GM08714 (cell line): ENCODE measurements around the gene SNX32.

Source experiments
- H3K4me3 ChIP-seq: fragments of 200-500 bp; sonication (Bioruptor generic); 2 replicates; pipeline ENCODE4 v1.5.1; 2014; ENCODE audit warnings: mild to moderate bottlenecking, low read length, inconsistent platforms
- ZNF274 ChIP-seq: IDR thresholded peaks from 2 replicates; pipeline ENCODE4 v1.6.1; 2012; ENCODE audit warnings: mild to moderate bottlenecking, low read depth, low read length

The SNX32 gene

GRCh38 chr11:65793144-65793581 lies 40.6 kb upstream of the SNX32 start:
- no peak overlapping the region for H3K4me3 ChIP-seq

GRCh38 chr11:65793625-65794400 lies 40.0 kb upstream of the SNX32 start:
- no peak overlapping the region for H3K4me3 ChIP-seq
- TF ChIP-seq ZNF274 = no peak

More at GRCh38 chr11:65793144-65793581, 40.6 kb upstream of the SNX32 start:
- no peak for TF ChIP-seq ZNF274

DNA sequence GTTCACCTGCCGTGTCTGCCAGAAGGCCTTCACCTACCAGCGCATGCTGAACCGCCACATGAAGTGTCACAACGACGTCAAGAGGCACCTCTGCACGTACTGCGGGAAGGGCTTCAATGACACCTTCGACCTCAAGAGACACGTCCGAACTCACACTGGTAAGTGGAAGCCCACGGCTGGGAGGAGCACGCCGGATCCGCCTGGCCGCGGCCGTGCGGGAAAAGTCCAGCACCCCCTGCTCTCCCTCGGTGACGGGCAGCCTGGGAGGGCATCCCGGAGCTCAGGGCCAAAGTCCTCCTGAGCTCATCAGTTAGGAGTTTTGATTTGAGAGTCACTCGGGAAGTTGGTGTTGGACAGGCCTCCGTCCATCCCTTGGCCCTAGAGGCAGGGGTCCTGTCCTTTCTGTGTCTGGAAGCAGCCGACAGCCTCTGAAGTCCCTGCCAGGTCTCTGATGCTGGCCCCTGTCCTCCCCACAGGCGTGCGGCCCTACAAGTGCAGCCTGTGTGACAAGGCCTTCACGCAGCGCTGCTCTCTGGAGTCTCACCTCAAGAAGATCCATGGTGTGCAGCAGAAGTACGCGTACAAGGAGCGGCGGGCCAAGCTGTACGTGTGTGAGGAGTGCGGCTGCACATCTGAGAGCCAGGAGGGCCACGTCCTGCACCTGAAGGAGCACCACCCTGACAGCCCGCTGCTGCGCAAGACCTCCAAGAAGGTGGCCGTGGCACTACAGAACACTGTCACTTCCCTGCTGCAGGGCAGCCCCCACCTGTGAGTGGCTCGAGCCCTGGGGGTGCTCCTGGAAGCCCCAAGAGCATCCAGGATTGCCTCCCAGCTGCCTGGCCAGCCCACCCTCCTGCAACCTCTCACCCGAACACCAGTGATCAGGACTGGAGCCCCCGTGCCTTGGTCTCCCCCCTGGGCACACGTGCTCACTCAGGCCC lies 38.9 kb upstream of the SNX32 start:
- H3K4me3 ChIP-seq = no peak overlapping the region
- TF ChIP-seq ZNF274 = no peak

- TF ChIP-seq ZNF274 = no peak
- no peak overlapping the region for H3K4me3 ChIP-seq
Observed at GRCh38 chr11:65796726-65797601, 36.8 kb upstream of the SNX32 start.

DNA sequence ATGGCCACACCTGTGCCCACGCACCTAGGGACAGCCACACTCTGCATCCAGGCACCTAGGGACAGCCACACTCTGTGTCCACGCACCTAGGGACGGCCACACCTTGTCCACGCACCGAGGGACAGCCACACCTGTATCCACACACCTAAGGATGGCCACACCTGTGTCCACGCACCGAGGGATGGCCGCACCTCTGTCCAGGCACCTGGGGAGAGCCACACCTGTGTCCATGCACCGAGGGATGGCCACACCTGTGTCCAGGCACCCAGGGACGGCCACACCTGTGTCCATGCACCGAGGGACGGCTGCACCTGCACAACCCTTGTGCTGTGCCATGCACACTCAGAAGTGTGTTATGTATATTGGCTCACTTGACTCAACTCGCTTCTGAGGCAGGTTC lies 36.1 kb upstream of the SNX32 start:
- H3K4me3 ChIP-seq = no peak overlapping the region
- no peak for TF ChIP-seq ZNF274

DNA sequence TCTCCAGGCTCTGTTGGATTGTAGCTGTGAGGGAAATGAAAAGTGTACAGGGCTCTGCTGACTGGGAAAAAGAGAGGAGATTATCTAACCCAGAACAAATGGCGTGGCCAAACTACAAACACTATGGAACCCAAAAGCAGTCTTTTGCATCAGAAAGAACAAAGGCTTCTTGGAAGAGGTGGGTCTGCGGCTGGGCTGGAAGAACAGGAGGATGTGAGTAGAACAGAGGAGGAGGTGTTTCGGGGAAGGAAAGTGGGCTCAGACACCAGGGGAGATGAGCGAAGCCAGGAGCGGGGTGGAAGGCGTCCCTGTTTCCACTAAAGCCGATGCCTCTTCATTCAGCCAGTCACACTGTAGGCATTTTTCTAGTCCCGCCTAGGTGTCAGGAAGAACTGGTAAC lies 34.9 kb upstream of the SNX32 start:
- no peak for TF ChIP-seq ZNF274
- H3K4me3 ChIP-seq = no peak overlapping the region

DNA sequence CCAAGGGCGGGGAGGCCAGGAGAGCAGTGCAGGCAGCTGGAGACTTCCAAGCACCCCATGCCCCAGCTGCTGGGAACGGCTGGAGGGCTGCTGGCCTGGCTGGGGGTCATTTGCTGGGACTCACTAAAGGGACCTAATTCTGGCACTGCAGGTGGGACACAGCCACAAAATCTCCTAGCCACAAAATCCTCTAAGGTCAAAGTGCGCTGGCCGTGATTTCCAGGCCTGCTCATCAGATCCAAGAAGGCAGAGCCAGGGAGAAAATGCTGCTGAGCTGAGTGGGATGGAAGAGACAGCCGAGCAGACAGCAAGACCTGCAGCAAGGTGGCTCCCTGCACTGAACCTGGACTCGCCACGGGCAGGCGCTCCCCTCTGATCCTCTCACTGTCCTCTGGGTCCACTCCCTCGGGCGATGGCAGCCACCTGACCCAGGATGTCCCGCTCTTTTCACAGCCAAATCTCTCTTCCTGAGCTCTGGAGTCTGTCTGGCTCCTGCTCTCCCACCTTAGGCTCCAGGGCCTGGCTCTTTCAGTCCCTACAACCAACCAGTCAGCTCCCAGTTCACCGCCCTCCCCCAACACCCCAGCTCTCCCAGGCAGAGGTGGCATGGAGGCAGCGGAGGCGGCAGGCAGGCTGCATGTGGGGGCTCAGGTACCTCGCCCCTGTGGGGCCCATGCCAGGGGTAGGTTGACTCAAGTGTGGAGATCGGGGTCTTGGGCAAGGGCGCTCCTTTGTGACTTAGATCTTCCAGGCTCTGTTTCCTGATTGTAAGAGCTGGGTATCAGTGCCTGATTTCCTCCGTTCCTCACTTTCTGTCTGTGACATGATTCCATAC lies 32.4 kb upstream of the SNX32 start:
- TF ChIP-seq ZNF274 = no peak
- no peak overlapping the region for H3K4me3 ChIP-seq

DNA sequence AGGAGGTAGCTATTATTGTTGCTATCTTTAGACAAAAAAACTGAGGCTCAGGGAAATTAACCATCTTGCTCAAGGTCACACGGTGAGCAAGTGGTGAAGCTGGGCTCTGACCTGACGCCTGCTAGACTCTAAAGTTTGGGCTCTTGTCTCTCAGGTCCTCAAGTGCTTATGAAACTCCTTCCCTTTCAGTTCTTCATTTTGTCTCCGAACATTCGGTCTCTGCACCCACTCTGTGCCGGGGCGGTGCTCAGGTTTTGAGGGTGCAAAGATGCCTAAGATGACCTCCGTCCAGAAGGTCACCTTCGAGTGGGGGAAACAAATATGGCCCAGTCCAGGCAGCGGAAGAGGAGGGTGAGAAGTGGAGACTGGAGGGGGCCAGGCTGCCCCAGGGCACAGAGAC lies 30.9 kb upstream of the SNX32 start:
- H3K4me3 ChIP-seq = no peak overlapping the region
- no peak for TF ChIP-seq ZNF274

GRCh38 chr11:65803797-65804492 lies 29.8 kb upstream of the SNX32 start:
- H3K4me3 ChIP-seq = no peak overlapping the region
- no peak for TF ChIP-seq ZNF274

- no peak overlapping the region for H3K4me3 ChIP-seq
- no peak for TF ChIP-seq ZNF274
Observed at GRCh38 chr11:65806979-65807378, 26.8 kb upstream of the SNX32 start.

DNA sequence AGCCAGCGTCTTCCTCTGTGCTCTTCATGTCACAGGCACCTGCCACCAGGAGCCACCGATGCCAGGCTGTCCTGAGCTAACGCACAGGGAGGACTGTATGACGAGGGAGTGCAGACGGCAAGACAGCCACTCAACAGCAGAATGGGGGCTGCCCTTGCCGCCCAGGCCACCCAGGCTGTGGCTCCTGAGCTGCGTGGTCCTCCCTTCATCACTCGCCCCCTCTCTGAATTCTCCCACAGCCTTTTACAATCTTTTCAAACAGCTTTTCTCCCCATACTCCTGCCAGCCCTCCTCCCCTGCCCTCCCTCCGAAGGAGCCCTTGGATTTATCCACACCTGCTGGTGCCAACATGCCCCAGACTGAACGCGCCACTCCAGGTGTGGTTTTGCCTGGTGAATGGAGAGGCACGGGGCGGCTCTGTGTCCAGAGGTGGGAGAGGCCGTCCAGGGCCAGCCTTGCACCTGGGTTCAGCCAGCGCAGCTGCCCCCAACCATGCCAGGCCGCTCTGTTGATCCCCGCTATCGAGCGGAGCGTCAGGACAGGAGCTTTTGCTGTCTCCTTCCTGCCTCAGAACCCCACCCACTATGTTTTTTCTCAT lies 24.9 kb upstream of the SNX32 start:
- no peak for TF ChIP-seq ZNF274
- H3K4me3 ChIP-seq = no peak overlapping the region

DNA sequence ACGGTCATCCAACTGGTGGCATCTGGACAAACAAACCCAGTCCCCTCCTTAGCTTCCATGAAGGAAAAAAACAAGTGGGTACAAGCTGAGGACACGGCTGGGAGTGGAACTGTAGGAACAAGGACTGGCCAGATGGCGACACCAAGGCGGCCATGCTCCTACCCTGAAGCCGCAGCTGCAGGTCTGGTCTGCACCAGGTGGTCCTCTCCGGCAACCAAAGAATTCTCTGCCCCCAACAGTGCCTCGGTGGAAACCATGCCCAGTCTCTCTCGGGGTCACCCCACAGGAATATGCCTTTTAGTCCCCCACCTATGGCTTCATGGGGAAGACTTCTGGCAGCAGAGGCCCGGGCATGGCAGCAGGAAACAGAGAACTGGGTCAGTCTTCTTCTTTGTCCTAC lies 24.3 kb upstream of the SNX32 start:
- TF ChIP-seq ZNF274 = no peak
- H3K4me3 ChIP-seq = no peak overlapping the region
